GM23338 (cell line): ENCODE data around the gene PRSS33. TPM values are rescaled to one million over a fixed set of nuclear protein-coding genes. Genes with fewer than 3 reads are reported as not detected.

Experiments used
- ATAC-seq: fragments of 200-7000 bp; cut with Tn5 transposase; 3 replicates; pipeline ENCODE4 v1.9.1; 2020
- DNase-seq: peaks from one replicate; pipeline ENCODE4 v3.0.0-alpha.2; 2015; ENCODE audit warnings: low spot score
- H2AFZ ChIP-seq: fragments of 200-600 bp; sonication (generic); 2 replicates; pipeline ENCODE4 v1.8.0; 2016; ENCODE audit warnings: antibody characterized with exemption, mild to moderate bottlenecking, moderate library complexity
- H3F3A ChIP-seq: fragments of 200-600 bp; sonication (generic); replicated peaks from 2 replicates; pipeline ENCODE4 v1.8.0; 2017; ENCODE audit warnings: antibody characterized with exemption, mixed run types, low read depth
- H3K27ac ChIP-seq: fragments of 200-600 bp; sonication (generic); 2 replicates; pipeline ENCODE4 v1.6.1; 2016; ENCODE audit warnings: low read depth
- H3K27me3 ChIP-seq: fragments of 200-600 bp; sonication (generic); 2 replicates; pipeline ENCODE4 v1.8.0; 2016; ENCODE audit warnings: mild to moderate bottlenecking, mixed run types, moderate library complexity; ENCODE audit not compliant: insufficient read depth
- H3K36me3 ChIP-seq: fragments of 200-600 bp; sonication (generic); 2 replicates; pipeline ENCODE4 v1.8.0; 2016; ENCODE audit warnings: mild to moderate bottlenecking; ENCODE audit not compliant: insufficient read depth
- H3K4me1 ChIP-seq: fragments of 200-600 bp; sonication (generic); 2 replicates; pipeline ENCODE4 v1.8.0; 2016; ENCODE audit warnings: mild to moderate bottlenecking, moderate library complexity; ENCODE audit not compliant: insufficient read depth
- H3K4me2 ChIP-seq: fragments of 200-600 bp; sonication (generic); 2 replicates; pipeline ENCODE4 v1.7.1; 2017; ENCODE audit warnings: mixed run types
- H3K4me3 ChIP-seq: fragments of 200-600 bp; sonication (generic); 2 replicates; pipeline ENCODE4 v1.6.1; 2016; ENCODE audit warnings: mixed run types
- H3K79me2 ChIP-seq: fragments of 200-600 bp; sonication (generic); replicated peaks from 2 replicates; pipeline ENCODE4 v1.8.0; 2017; ENCODE audit warnings: mild to moderate bottlenecking; ENCODE audit not compliant: insufficient read depth
- H3K9me2 ChIP-seq: fragments of 200-600 bp; sonication (generic); 2 replicates; pipeline ENCODE4 v1.8.0; 2017; ENCODE audit not compliant: insufficient read depth
- H4K20me1 ChIP-seq: fragments of 200-600 bp; sonication (generic); replicated peaks from 2 replicates; pipeline ENCODE4 v1.8.0; 2017; ENCODE audit warnings: mild to moderate bottlenecking; ENCODE audit not compliant: insufficient read depth
- H3K27ac Mint-ChIP-seq: 2 replicates; pipeline ENCODE4 v1.8.0; 2020; ENCODE audit warnings: inconsistent platforms, mild to moderate bottlenecking, moderate library complexity, mixed read lengths
- H3K27me3 Mint-ChIP-seq: 3 replicates; pipeline ENCODE4 v1.8.0; 2022; ENCODE audit warnings: low read depth, mild to moderate bottlenecking, moderate library complexity, mixed read lengths, inconsistent platforms; ENCODE audit not compliant: insufficient read depth, poor library complexity
- H3K36me3 Mint-ChIP-seq: 3 replicates; pipeline ENCODE4 v1.8.0; 2021; ENCODE audit warnings: low read depth, mild to moderate bottlenecking, inconsistent platforms, moderate library complexity, mixed read lengths
- H3K4me1 Mint-ChIP-seq: 3 replicates; pipeline ENCODE4 v1.8.0; 2020; ENCODE audit warnings: mild to moderate bottlenecking, inconsistent platforms, mixed read lengths
- H3K4me3 Mint-ChIP-seq: 3 replicates; pipeline ENCODE4 v1.8.0; 2021; ENCODE audit warnings: moderate library complexity, mild to moderate bottlenecking, inconsistent platforms, mixed read lengths
- H3K9me3 Mint-ChIP-seq: 3 replicates; pipeline ENCODE4 v1.8.0; 2020; ENCODE audit warnings: moderate library complexity, mild to moderate bottlenecking, inconsistent platforms, mixed read lengths
- CREB1 ChIP-seq: fragments of 250-450 bp; sonication (Bioruptor Pico); IDR thresholded peaks from 2 replicates; pipeline ENCODE4 v1.5.0; 2020; ENCODE audit warnings: low read depth, mild to moderate bottlenecking, moderate library complexity
- CTCF ChIP-seq, 2 experiments: fragments of 200-600 bp in 1 of 2; sonication (generic) in 1 of 2; conservative IDR thresholded peaks; 2 replicates each; pipeline versions ENCODE4 v1.5.1 to v1.6.1; 2016 to 2017; ENCODE audit warnings: antibody characterized with exemption in 2 of 2, low read depth in 2 of 2, mild to moderate bottlenecking in 2 of 2, moderate library complexity in 1 of 2
- EZH2 ChIP-seq: fragments of 200-600 bp; sonication (generic); IDR thresholded peaks from one replicate; pipeline ENCODE4 v1.8.0; 2017; ENCODE audit warnings: antibody characterized with exemption, mild to moderate bottlenecking, low read depth; ENCODE audit not compliant: unreplicated experiment
- EZH2phosphoT487 ChIP-seq: fragments of 200-600 bp; sonication (generic); IDR thresholded peaks from one replicate; pipeline ENCODE4 v1.8.1; 2018; ENCODE audit warnings: antibody characterized with exemption; ENCODE audit not compliant: unreplicated experiment
- JUNB ChIP-seq: IDR thresholded peaks from one replicate; pipeline ENCODE4 v1.6.1; 2016; ENCODE audit warnings: antibody characterized with exemption; ENCODE audit not compliant: unreplicated experiment
- NANOG ChIP-seq: IDR thresholded peaks from 2 replicates; pipeline ENCODE4 v1.6.1; 2016; ENCODE audit warnings: antibody characterized with exemption, borderline replicate concordance
- POLR2AphosphoS5 ChIP-seq: IDR thresholded peaks from 2 replicates; pipeline ENCODE4 v1.6.1; 2016; ENCODE audit warnings: antibody characterized with exemption, low read depth
- REST ChIP-seq: IDR thresholded peaks from one replicate; pipeline ENCODE4 v1.6.1; 2018; ENCODE audit warnings: antibody characterized with exemption; ENCODE audit not compliant: unreplicated experiment
- STAT1 ChIP-seq: IDR thresholded peaks from one replicate; pipeline ENCODE4 v1.6.1; 2016; ENCODE audit warnings: antibody characterized with exemption; ENCODE audit not compliant: unreplicated experiment
- ZNF114 ChIP-seq: fragments of 250-450 bp; sonication (Bioruptor Pico); IDR thresholded peaks from 2 replicates; pipeline ENCODE4 v1.5.0; 2020; ENCODE audit warnings: mild to moderate bottlenecking, moderate library complexity
- ZNF331 ChIP-seq: fragments of 250-450 bp; sonication (Bioruptor Pico); IDR thresholded peaks from 2 replicates; pipeline ENCODE4 v1.5.0; 2020; ENCODE audit warnings: low read depth, mild to moderate bottlenecking, moderate library complexity
- polyA plus RNA-seq: library from polyadenylated mRNA; unstranded; fragments of >200 nt; fragmentation: Nextera tagmentation; extraction: Ambion mirVana; gene quantifications from 2 replicates; pipeline ENCODE4 v1.2.1, GENCODE V29; 2016
- total RNA-seq: library from RNA; depleted of rRNA; stranded (reverse); fragments of >200 nt; shearing (Covaris generic); gene quantifications from 2 replicates; pipeline ENCODE4 v1.2.3, GENCODE V29; 2014
- TF ChIP-seq, protein P1 (sequence below): fragments of 250-450 bp; sonication (Bioruptor Pico); IDR thresholded peaks from 2 replicates; pipeline ENCODE4 v1.5.0; 2020; ENCODE audit warnings: mild to moderate bottlenecking, moderate library complexity
- TF ChIP-seq, protein P2 (sequence below): IDR thresholded peaks from 2 replicates; pipeline ENCODE4 v1.6.1; 2016; ENCODE audit warnings: antibody characterized with exemption

PRSS33 gene
- total and polyA plus RNA-seq, 2 experiments from 2014 or later: 0.24 to 1.4 TPM

GRCh38 chr16:2765462-2766404 lies 21.6 kb downstream of the PRSS33 start:
- TF ChIP-seq POLR2AphosphoS5 (no peak), STAT1 (no peak), REST (no peak), EZH2phosphoT487 (no peak), ZNF331 (CRISPR knock-in tag) (no peak), ZNF114 (no peak), NANOG (no peak), JUNB (no peak), CREB1 (CRISPR knock-in tag) (no peak), CTCF (conservative IDR thresholded peaks at IDR 0.05; ENCODE audit: low read depth in 2 of 2) (no peak), EZH2 (no peak)
- TF ChIP-seq, protein P1, sequence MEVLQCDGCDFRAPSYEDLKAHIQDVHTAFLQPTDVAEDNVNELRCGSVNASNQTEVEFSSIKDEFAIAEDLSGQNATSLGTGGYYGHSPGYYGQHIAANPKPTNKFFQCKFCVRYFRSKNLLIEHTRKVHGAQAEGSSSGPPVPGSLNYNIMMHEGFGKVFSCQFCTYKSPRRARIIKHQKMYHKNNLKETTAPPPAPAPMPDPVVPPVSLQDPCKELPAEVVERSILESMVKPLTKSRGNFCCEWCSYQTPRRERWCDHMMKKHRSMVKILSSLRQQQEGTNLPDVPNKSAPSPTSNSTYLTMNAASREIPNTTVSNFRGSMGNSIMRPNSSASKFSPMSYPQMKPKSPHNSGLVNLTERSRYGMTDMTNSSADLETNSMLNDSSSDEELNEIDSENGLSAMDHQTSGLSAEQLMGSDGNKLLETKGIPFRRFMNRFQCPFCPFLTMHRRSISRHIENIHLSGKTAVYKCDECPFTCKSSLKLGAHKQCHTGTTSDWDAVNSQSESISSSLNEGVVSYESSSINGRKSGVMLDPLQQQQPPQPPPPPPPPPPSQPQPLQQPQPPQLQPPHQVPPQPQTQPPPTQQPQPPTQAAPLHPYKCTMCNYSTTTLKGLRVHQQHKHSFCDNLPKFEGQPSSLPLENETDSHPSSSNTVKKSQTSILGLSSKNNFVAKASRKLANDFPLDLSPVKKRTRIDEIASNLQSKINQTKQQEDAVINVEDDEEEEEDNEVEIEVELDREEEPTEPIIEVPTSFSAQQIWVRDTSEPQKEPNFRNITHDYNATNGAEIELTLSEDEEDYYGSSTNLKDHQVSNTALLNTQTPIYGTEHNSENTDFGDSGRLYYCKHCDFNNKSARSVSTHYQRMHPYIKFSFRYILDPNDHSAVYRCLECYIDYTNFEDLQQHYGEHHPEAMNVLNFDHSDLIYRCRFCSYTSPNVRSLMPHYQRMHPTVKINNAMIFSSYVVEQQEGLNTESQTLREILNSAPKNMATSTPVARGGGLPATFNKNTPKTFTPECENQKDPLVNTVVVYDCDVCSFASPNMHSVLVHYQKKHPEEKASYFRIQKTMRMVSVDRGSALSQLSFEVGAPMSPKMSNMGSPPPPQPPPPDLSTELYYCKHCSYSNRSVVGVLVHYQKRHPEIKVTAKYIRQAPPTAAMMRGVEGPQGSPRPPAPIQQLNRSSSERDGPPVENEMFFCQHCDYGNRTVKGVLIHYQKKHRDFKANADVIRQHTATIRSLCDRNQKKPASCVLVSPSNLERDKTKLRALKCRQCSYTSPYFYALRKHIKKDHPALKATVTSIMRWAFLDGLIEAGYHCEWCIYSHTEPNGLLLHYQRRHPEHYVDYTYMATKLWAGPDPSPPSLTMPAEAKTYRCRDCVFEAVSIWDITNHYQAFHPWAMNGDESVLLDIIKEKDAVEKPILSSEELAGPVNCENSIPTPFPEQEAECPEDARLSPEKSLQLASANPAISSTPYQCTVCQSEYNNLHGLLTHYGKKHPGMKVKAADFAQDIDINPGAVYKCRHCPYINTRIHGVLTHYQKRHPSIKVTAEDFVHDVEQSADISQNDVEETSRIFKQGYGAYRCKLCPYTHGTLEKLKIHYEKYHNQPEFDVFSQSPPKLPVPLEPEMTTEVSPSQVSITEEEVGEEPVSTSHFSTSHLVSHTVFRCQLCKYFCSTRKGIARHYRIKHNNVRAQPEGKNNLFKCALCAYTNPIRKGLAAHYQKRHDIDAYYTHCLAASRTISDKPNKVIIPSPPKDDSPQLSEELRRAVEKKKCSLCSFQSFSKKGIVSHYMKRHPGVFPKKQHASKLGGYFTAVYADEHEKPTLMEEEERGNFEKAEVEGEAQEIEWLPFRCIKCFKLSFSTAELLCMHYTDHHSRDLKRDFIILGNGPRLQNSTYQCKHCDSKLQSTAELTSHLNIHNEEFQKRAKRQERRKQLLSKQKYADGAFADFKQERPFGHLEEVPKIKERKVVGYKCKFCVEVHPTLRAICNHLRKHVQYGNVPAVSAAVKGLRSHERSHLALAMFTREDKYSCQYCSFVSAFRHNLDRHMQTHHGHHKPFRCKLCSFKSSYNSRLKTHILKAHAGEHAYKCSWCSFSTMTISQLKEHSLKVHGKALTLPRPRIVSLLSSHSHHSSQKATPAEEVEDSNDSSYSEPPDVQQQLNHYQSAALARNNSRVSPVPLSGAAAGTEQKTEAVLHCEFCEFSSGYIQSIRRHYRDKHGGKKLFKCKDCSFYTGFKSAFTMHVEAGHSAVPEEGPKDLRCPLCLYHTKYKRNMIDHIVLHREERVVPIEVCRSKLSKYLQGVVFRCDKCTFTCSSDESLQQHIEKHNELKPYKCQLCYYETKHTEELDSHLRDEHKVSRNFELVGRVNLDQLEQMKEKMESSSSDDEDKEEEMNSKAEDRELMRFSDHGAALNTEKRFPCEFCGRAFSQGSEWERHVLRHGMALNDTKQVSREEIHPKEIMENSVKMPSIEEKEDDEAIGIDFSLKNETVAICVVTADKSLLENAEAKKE: no peak
- TF ChIP-seq, protein P2, sequence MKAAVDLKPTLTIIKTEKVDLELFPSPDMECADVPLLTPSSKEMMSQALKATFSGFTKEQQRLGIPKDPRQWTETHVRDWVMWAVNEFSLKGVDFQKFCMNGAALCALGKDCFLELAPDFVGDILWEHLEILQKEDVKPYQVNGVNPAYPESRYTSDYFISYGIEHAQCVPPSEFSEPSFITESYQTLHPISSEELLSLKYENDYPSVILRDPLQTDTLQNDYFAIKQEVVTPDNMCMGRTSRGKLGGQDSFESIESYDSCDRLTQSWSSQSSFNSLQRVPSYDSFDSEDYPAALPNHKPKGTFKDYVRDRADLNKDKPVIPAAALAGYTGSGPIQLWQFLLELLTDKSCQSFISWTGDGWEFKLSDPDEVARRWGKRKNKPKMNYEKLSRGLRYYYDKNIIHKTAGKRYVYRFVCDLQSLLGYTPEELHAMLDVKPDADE: no peak
- Histone ChIP-seq H3K4me1 (no peaks in the 10 kb centered on the region), H3F3A (peaks cover 80% of the 10 kb centered on the region), H2AFZ (no peak overlapping the region), H4K20me1 (peaks cover 13% of the 10 kb centered on the region), H3K27ac (no peak overlapping the region), H3K27me3 (peaks cover 9% of the 10 kb centered on the region), H3K36me3 (peaks cover 83% of the 10 kb centered on the region), H3K4me3 (no peak overlapping the region), H3K9me2 (peaks cover 39% of the 10 kb centered on the region), H3K4me2 (no peak overlapping the region), H3K79me2 (peaks cover 76% of the 10 kb centered on the region)
- Mint-ChIP-seq H3K9me3 (peaks cover 56% of the 10 kb centered on the region), H3K27me3 (peaks cover 66% of the 10 kb centered on the region), H3K27ac (no peak overlapping the region), H3K4me3 (no peak overlapping the region; the same call in 2 of the 3 replicates), H3K4me1 (peaks cover 27% of the 10 kb centered on the region), H3K36me3 (peaks cover 100% of the 10 kb centered on the region)
- no peak for ATAC-seq
- no peak for DNase-seq
